Testis (tissue), 2 donors: ENCODE measurements around the gene PCMTD2.

Experiments
- POLR2A ChIP-seq: fragments of 450-650 bp; IDR thresholded peaks from one replicate; pipeline ENCODE4 v1.6.1; 2017; ENCODE audit warnings: antibody characterized with exemption, mild to moderate bottlenecking, moderate library complexity
- TF ChIP-seq, protein P1 (sequence below), 3 experiments: fragments of 450-650 bp in 2 of 3; fragments of 200-600 bp in 1 of 3; sonication (generic) in 1 of 3; IDR thresholded peaks; one replicate each; pipeline ENCODE4 v1.5.1; 2016 to 2019; ENCODE audit warnings: antibody characterized with exemption in 3 of 3, mild to moderate bottlenecking in 2 of 3, moderate library complexity in 1 of 3

DNA sequence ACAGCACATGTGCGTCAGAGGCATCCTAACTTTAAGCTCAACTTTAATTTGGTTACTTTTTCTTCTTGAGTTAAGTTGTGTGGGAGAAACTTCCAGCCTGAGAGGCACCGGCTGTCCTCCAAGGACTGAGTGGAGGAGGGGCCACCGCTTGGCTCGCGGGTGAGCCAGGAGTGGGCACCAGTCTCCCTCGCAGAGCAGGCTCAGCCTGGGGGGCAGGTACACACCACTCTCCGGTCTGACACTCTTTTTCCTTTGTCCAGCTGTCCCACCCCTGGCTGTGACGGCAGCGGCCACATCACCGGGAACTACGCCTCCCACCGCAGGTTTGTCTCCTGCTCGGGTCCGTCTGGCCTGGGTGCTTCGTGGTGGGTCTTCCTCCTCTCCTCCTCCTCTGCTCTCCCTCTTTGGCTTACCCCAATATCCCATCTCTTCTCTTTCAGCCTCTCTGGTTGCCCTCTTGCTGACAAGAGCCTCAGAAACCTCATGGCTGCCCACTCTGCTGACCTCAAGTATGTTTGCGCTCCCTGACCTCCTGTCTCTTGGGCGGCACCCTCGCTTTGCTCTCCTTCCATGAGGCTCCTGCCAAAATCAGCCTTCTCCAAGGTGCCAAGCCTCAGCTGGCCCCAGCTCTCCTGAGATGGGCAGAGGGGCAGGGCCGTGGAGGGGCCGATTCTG, 32.6 kb upstream of the PCMTD2 start:
- TF ChIP-seq, protein P1, sequence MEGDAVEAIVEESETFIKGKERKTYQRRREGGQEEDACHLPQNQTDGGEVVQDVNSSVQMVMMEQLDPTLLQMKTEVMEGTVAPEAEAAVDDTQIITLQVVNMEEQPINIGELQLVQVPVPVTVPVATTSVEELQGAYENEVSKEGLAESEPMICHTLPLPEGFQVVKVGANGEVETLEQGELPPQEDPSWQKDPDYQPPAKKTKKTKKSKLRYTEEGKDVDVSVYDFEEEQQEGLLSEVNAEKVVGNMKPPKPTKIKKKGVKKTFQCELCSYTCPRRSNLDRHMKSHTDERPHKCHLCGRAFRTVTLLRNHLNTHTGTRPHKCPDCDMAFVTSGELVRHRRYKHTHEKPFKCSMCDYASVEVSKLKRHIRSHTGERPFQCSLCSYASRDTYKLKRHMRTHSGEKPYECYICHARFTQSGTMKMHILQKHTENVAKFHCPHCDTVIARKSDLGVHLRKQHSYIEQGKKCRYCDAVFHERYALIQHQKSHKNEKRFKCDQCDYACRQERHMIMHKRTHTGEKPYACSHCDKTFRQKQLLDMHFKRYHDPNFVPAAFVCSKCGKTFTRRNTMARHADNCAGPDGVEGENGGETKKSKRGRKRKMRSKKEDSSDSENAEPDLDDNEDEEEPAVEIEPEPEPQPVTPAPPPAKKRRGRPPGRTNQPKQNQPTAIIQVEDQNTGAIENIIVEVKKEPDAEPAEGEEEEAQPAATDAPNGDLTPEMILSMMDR (IDR thresholded peaks at IDR 0.05): no peak
- no peak for TF ChIP-seq POLR2A
